Measurements from ENCODE around the gene MTUS2. TPM values are rescaled to one million over a fixed set of nuclear protein-coding genes. Genes with fewer than 3 reads are reported as not detected.

MTUS2 gene
- total RNA-seq, 1 experiment from 2014 or later, result 0.35 TPM

DNA sequence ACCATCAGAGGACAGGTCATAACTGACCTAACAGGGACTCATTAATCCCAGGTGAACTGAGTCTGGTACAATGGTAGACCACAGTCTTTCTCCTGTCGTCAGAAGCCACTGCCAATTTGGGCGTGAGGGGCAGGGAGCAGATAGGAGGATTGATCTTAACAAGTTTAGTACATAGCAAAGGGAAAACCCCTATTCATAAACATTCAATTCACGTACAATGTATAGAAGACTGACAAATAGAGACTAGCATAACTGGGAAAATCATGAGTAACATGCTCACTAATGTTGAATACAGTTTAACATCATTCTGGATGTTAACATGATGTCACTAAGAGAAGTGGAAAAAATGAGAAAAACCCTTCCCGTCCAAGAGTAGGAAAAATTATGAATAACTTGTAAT, 721.3 kb downstream of the MTUS2 start:
- H3K27me3 Mint-ChIP-seq (ENCODE audit: low read depth), result no peaks in the 10 kb centered on the region
- Histone ChIP-seq H3K9ac (ENCODE audit: extremely low read depth, insufficient read length, low read length) (no peak overlapping the region), H3K79me2 (ENCODE audit: insufficient read depth, low read length) (peaks cover 11% of the 10 kb centered on the region; the same call in 1 of the 2 replicates), H2AK5ac (ENCODE audit: insufficient read length, low read length) (no peak overlapping the region), H3K14ac (ENCODE audit: insufficient read depth, low read length) (no peak overlapping the region), H3K27ac (ENCODE audit: insufficient read length, low read depth, low read length) (no peak overlapping the region), H3K23ac (ENCODE audit: insufficient read length, low read depth, low read length) (no peak overlapping the region), H2BK20ac (ENCODE audit: low read depth, low read length, poor library complexity, severe bottlenecking) (no peak overlapping the region), H3K79me1 (ENCODE audit: insufficient read depth, low read depth, low read length, poor library complexity, severe bottlenecking) (peaks cover 3% of the 10 kb centered on the region), H3K23me2 (ENCODE audit: insufficient read length, low read depth, low read length, poor library complexity, severe bottlenecking) (no peaks in the 10 kb centered on the region), H4K8ac (replicated peaks; ENCODE audit: insufficient read length, low read depth, low read length) (no peak overlapping the region), H4K20me1 (ENCODE audit: control insufficient read depth, insufficient read depth, insufficient read length) (no peaks in the 10 kb centered on the region), H2AFZ (ENCODE audit: low read length) (no peak overlapping the region), H3K4me2 (ENCODE audit: insufficient read depth, insufficient read length, low read length) (no peak overlapping the region), H4K5ac (ENCODE audit: insufficient read length, low read depth, low read length) (no peak overlapping the region), H3T11ph (ENCODE audit: low read length) (no peak overlapping the region), H2BK12ac (ENCODE audit: insufficient read length, low read depth, low read length) (no peak overlapping the region), H2BK5ac (ENCODE audit: insufficient read length, low read length) (no peak overlapping the region), H3K18ac (ENCODE audit: insufficient read length, low read depth, low read length) (no peak overlapping the region), H4K91ac (ENCODE audit: insufficient read length, low read depth, low read length) (no peak overlapping the region), H3K9me3 (ENCODE audit: control insufficient read depth, low read depth, low read length) (no peaks in the 10 kb centered on the region), H2BK15ac (ENCODE audit: low read depth, low read length) (no peak overlapping the region), H3K4me1 (ENCODE audit: insufficient read depth, low read length) (peaks cover 12% of the 10 kb centered on the region), H3K4ac (ENCODE audit: low read depth, low read length) (no peak overlapping the region), H3K56ac (ENCODE audit: insufficient read length, low read depth, low read length) (no peak overlapping the region), H3K27me3 (ENCODE audit: insufficient read depth, low read length) (no peaks in the 10 kb centered on the region), H2BK120ac (ENCODE audit: low read depth, low read length, poor library complexity, severe bottlenecking) (no peak overlapping the region)
- peaks cover 10 to 45% (median 24%) of the 10 kb centered on the region in 3 experiments; a peak in 6 of 7 replicates for H3K36me3 Mint-ChIP-seq (ENCODE audit: insufficient read depth in 1 of 3, low read depth in 3 of 3)
- no peak overlapping the region; a peak in 1 of 5 replicates for H3K4me3 Mint-ChIP-seq
- H3K4me1 Mint-ChIP-seq, result peaks cover 34 to 45% of the 10 kb centered on the region in 2 experiments
- H3K9me3 Mint-ChIP-seq, result no peaks in the 10 kb centered on the region
- TF ChIP-seq CTCF (conservative IDR thresholded peaks at IDR 0.05), result no peak
- WGBS (ENCODE audit: extremely low coverage, insufficient read length, low lambda C conversion rate), result no CpG with 5 or more reads among the region's 4 CpGs
- no peak overlapping the region for H3K27ac Mint-ChIP-seq
- no peak for DNase-seq

All from H9 (cell line).